Fibroblast of lung (primary cell): Measurements from ENCODE around the gene CHRND.

Source experiments
- EZH2 ChIP-seq: IDR thresholded peaks from 2 replicates; pipeline ENCODE4 v1.5.1; 2012; ENCODE audit warnings: low read length, control low read depth, mild to moderate bottlenecking; ENCODE audit errors: missing control alignments
- TF ChIP-seq, protein P1 (sequence below), 2 donors: IDR thresholded peaks in 1 of 2; conservative IDR thresholded peaks in 1 of 2; 1 replicate in 1 of 2; 2 replicates in 1 of 2; pipeline ENCODE4 v1.5.1; 2011 to 2012; ENCODE audit warnings: low read length in 2 of 2, control low read depth in 1 of 2, inconsistent platforms in 1 of 2, low read depth in 1 of 2, mild to moderate bottlenecking in 1 of 2

DNA sequence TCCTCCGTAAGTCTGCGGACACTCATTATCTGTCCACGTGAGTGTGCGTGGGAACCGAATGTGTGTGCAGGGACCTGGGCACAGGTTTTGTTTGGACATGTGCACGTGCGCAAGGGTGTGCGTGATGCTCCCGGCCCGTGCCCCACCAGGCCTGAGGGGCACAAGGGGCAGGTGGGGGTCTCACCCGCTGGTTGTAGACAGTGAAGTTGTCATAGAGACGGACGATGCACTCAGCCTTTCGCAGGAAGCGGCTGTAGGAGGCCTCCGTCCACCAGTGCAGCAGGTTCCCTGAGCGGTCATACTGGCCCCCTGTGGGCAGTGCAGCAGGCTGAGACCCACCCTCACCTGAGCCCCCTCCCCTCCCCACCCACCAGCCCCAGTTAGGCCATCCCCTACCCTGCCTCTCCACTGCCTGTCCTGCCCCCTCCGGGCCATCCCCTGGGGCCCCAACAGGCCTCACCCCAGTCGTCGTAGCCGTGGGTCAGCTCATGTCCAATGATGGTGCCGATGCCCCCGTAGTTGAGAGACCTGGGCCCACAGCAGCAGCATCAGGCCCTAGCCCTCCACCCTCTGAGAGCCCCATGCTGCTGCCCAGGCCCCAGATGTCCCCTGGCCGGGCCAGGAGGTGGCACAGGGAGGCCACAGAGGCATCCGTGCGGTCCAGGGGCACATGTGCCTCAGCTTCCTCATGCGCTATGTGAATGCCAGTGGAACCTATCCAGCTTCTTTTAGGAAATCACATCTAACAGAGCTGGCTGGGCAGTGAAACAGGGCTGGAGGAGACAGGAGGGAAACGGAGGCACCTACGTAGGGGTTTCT, 44.4 kb upstream of the CHRND start:
- TF ChIP-seq, protein P1, sequence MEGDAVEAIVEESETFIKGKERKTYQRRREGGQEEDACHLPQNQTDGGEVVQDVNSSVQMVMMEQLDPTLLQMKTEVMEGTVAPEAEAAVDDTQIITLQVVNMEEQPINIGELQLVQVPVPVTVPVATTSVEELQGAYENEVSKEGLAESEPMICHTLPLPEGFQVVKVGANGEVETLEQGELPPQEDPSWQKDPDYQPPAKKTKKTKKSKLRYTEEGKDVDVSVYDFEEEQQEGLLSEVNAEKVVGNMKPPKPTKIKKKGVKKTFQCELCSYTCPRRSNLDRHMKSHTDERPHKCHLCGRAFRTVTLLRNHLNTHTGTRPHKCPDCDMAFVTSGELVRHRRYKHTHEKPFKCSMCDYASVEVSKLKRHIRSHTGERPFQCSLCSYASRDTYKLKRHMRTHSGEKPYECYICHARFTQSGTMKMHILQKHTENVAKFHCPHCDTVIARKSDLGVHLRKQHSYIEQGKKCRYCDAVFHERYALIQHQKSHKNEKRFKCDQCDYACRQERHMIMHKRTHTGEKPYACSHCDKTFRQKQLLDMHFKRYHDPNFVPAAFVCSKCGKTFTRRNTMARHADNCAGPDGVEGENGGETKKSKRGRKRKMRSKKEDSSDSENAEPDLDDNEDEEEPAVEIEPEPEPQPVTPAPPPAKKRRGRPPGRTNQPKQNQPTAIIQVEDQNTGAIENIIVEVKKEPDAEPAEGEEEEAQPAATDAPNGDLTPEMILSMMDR (conservative IDR thresholded peaks at IDR 0.05 in 1 of 2, IDR thresholded peaks at IDR 0.05 in 1 of 2; ENCODE audit: low read depth in 1 of 2, low read length in 2 of 2) = no peak
- TF ChIP-seq EZH2 = no peak
